ENCODE measurements around the gene P3R3URF.

P3R3URF gene

GRCh38 chr1:46130606-46131005, 45.7 kb downstream of the P3R3URF start:
- DNase-seq, result no peak

DNA sequence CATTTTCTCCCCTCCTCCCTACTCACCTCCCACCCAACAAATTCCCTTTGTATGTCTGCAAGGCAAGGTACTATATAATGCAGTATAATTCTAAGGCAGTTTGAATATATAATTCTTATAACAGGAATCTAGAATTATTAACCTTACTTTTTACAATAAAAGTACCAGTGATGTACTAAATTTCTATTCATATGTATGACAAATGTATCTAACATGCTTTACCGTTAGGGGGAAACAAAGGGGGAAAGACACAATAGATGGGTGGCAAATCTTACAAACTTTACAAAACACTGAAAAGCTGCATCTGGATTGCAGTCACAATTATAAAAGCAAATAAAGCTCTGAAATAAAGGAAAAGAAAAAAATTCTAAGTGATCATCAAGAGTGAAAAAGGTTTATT, 46.2 kb downstream of the P3R3URF start:
- no peak for DNase-seq

DNA sequence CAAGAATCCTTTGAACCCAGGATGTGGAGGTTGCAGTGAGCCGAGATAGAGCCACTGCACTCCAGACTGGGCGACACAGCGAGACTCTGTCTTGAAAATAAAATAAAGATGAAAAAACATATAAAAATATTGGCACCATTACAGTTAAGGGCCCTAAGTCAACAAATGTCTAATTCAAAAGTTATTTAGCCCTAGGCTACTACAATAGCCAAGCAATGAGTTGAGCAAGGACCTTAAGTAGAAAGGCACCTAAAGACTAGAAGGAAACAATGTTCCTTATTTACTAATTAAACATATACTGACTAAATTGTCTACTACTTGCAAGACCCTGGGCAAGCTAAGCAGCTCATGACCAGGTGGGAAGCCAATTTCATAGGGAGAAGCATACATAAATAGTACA, 47.9 kb downstream of the P3R3URF start:
- no peak for DNase-seq

All from DMS79 (cell line).